ENCODE results near the gene CACTIN. TPM values are rescaled to one million over a fixed set of nuclear protein-coding genes. Genes with fewer than 3 reads are reported as not detected.

CACTIN gene
- total RNA-seq, 1 experiment from 2014 or later = 33.2 TPM

GRCh38 chr19:3651684-3652083 lies 25.1 kb upstream of the CACTIN start:
- ChIA-PET RAD21 (ENCODE audit: low non-redundant PET in 1 of 2, low total read pairs in 2 of 2, uncharacterized antibody in 2 of 2, unreplicated experiment in 2 of 2) (no interaction called here), POLR2A (no interaction called here), CTCF (no interaction called here)
- H3K79me2 ChIP-seq (ENCODE audit: insufficient read depth, low read length) = no peaks in the 10 kb centered on the region
- H3K4me2 ChIP-seq (ENCODE audit: low read length) = no peak overlapping the region
- ATAC-seq (no peak), DNase-seq (ENCODE audit: low read depth, low spot score) (no peak)
- BruUV-seq (replicated peaks) = no TSS peak
- H3K9ac ChIP-seq (ENCODE audit: low read length) = no peak overlapping the region
- H3K9me2 ChIP-seq (ENCODE audit: insufficient read depth) = no peaks in the 10 kb centered on the region
- intact Hi-C loops (cut with micrococcal nuclease) = no loop called here
- H3K9me3 ChIP-seq (ENCODE audit: control insufficient read depth in 1 of 2, insufficient read depth in 1 of 2, low read depth in 1 of 2, low read length in 2 of 2) = no peaks in the 10 kb centered on the region
- no peaks in the 10 kb centered on the region for H4K20me1 ChIP-seq (ENCODE audit: insufficient read depth)
- TF ChIP-seq POLR2AphosphoS5 (IDR thresholded peaks at IDR 0.05; ENCODE audit: low read depth, low read length) (no peak), ATF3 (IDR thresholded peaks at IDR 0.05) (no peak), YY1 (IDR thresholded peaks at IDR 0.05; ENCODE audit: extremely low read depth, insufficient replicate concordance, low read depth, low read length) (no peak), EZH2 (IDR thresholded peaks at IDR 0.05) (no peak), TCF7L2 (IDR thresholded peaks at IDR 0.05; ENCODE audit: borderline replicate concordance, extremely low read depth, insufficient read depth, insufficient read length) (no peak), ZBTB33 (IDR thresholded peaks at IDR 0.05; ENCODE audit: extremely low read depth, insufficient replicate concordance, low read length) (no peak), SIN3A (IDR thresholded peaks at IDR 0.05; ENCODE audit: low read depth) (no peak), CEBPB (IDR thresholded peaks at IDR 0.05; ENCODE audit: low read depth) (no peak)
- H3K27me3 ChIP-seq (ENCODE audit: insufficient read depth, low read length) = no peaks in the 10 kb centered on the region
- H3K4me1 ChIP-seq (ENCODE audit: control insufficient read depth in 1 of 2, insufficient read depth in 2 of 2, low read length in 2 of 2) = peaks cover 0 to under 1% of the 10 kb centered on the region in 2 experiments; a peak in 1 of 4 replicates
- no peak overlapping the region for H3K27ac ChIP-seq (ENCODE audit: low read depth, low read length)
- H2AFZ ChIP-seq (ENCODE audit: low read depth, low read length, poor library complexity, severe bottlenecking) = no peak overlapping the region
- no peak overlapping the region for H3K4me3 ChIP-seq (replicated peaks in 1 of 2; ENCODE audit: low read depth in 1 of 2, low read length in 2 of 2)
- H3K36me3 ChIP-seq (ENCODE audit: control insufficient read depth in 1 of 2, insufficient read depth in 2 of 2, low read length in 2 of 2) = peaks cover 0 to 2% of the 10 kb centered on the region in 2 experiments; a peak in 1 of 4 replicates
